Upper lobe of left lung (tissue), 6 donors: ENCODE measurements around the gene SLC25A47. TPM values are rescaled to one million over a fixed set of nuclear protein-coding genes. Genes with fewer than 3 reads are reported as not detected.
A peak's percentile ranks its signal among the peaks of the same experiment; 100 is the strongest.

Source experiments
- ATAC-seq, 2 donors: fragments of 200-7000 bp; cut with Tn5 transposase; one replicate each; pipeline ENCODE4 v1.9.1; 2022; ENCODE audit warnings: mild to moderate bottlenecking in 2 of 2, moderate library complexity in 2 of 2; ENCODE audit not compliant: low FRiP score in 2 of 2
- DNase-seq, 2 donors: peaks; one replicate each; pipeline ENCODE4 v3.0.0-alpha.2; 2019 to 2020
- H3K27ac ChIP-seq, 4 donors: fragments of 200-600 bp; sonication (generic); one replicate each; pipeline ENCODE4 v1.5.1; 2016 to 2019
- H3K27me3 ChIP-seq, 4 donors: fragments of 200-600 bp; sonication (generic); one replicate each; pipeline ENCODE4 v1.5.1; 2017 to 2019
- H3K36me3 ChIP-seq, 4 donors: fragments of 200-600 bp; sonication (generic); one replicate each; pipeline ENCODE4 v1.5.1; 2016 to 2019
- H3K4me1 ChIP-seq, 4 donors: fragments of 200-600 bp; sonication (generic); one replicate each; pipeline ENCODE4 v1.5.1; 2018 to 2019
- H3K4me3 ChIP-seq, 4 donors: fragments of 200-600 bp; sonication (generic); one replicate each; pipeline ENCODE4 v1.5.1; 2017 to 2019; ENCODE audit warnings: mild to moderate bottlenecking in 2 of 4, moderate library complexity in 1 of 4
- H3K9me3 ChIP-seq, 4 donors: fragments of 200-600 bp; sonication (generic); one replicate each; pipeline ENCODE4 v1.5.1; 2018 to 2019
- EP300 ChIP-seq, 4 donors: sonication (generic); formaldehyde crosslinking; IDR thresholded peaks; one replicate each; pipeline ENCODE4 v1.5.1; 2017; ENCODE audit warnings: antibody characterized with exemption in 4 of 4, control low read depth in 2 of 4
- POLR2A ChIP-seq, 4 donors: fragments of 450-650 bp; IDR thresholded peaks; one replicate each; pipeline ENCODE4 v1.5.1; 2016 to 2017; ENCODE audit warnings: antibody characterized with exemption in 4 of 4, mild to moderate bottlenecking in 2 of 4
- POLR2AphosphoS5 ChIP-seq, 2 donors: sonication (generic); formaldehyde crosslinking; IDR thresholded peaks; one replicate each; pipeline ENCODE4 v1.5.1; 2017; ENCODE audit warnings: antibody characterized with exemption in 2 of 2
- WGBS, 2 donors: methylation state at CpG; one replicate each; pipeline ENCODE4 v1.1.5; 2017 to 2018; 5-methylcytosine and 5-hydroxymethylcytosine counted together
- total RNA-seq, 6 donors: library from RNA; depleted of rRNA in 4 of 6; stranded (reverse); fragments of >200 nt in 4 of 6; gene quantifications; one replicate each; pipeline versions ENCODE4 v1.1.0 to v1.2.1, GENCODE V29; 2016 to 2021
- TF ChIP-seq, protein P1 (sequence below), 6 experiments: fragments of 450-650 bp in 4 of 6; fragments of 200-600 bp in 2 of 6; sonication (generic) in 2 of 6; IDR thresholded peaks; one replicate each; pipeline ENCODE4 v1.5.1; 2016 to 2019; ENCODE audit warnings: antibody characterized with exemption in 6 of 6
- donor health status: DM: no; HTN: no; CAD: no; lungs with moderate emphysema.
- donor health status: DM: no; HTN: yes; CAD: no; lungs with severe emphysema.

SLC25A47 gene
- total RNA-seq, 6 donors from 2014 or later, result not detected

GRCh38 chr14:100358396-100358795, 35.3 kb downstream of the SLC25A47 start:
- DNase-seq (no peak), ATAC-seq (no peak)
- 86 to 97% methylated on average over 2 of the region's 2 CpGs for WGBS, 2 donors
- H3K27me3 ChIP-seq, result no peaks in the 10 kb centered on the region
- no peak overlapping the region for H3K4me3 ChIP-seq
- TF ChIP-seq, protein P1, sequence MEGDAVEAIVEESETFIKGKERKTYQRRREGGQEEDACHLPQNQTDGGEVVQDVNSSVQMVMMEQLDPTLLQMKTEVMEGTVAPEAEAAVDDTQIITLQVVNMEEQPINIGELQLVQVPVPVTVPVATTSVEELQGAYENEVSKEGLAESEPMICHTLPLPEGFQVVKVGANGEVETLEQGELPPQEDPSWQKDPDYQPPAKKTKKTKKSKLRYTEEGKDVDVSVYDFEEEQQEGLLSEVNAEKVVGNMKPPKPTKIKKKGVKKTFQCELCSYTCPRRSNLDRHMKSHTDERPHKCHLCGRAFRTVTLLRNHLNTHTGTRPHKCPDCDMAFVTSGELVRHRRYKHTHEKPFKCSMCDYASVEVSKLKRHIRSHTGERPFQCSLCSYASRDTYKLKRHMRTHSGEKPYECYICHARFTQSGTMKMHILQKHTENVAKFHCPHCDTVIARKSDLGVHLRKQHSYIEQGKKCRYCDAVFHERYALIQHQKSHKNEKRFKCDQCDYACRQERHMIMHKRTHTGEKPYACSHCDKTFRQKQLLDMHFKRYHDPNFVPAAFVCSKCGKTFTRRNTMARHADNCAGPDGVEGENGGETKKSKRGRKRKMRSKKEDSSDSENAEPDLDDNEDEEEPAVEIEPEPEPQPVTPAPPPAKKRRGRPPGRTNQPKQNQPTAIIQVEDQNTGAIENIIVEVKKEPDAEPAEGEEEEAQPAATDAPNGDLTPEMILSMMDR (IDR thresholded peaks at IDR 0.05), result no peak
- TF ChIP-seq POLR2AphosphoS5 (IDR thresholded peaks at IDR 0.05) (no peak), EP300 (IDR thresholded peaks at IDR 0.05) (no peak), POLR2A (IDR thresholded peaks at IDR 0.05) (no peak)
- peaks cover 3 to 33% (median 19%) of the 10 kb centered on the region in 4 donors for H3K4me1 ChIP-seq
- no peaks in the 10 kb centered on the region for H3K9me3 ChIP-seq
- H3K36me3 ChIP-seq, result peaks cover 20 to 92% (median 57%) of the 10 kb centered on the region in 4 donors
- peak overlapping the region in 1 of 4 donors; percentile 48 for H3K27ac ChIP-seq

DNA sequence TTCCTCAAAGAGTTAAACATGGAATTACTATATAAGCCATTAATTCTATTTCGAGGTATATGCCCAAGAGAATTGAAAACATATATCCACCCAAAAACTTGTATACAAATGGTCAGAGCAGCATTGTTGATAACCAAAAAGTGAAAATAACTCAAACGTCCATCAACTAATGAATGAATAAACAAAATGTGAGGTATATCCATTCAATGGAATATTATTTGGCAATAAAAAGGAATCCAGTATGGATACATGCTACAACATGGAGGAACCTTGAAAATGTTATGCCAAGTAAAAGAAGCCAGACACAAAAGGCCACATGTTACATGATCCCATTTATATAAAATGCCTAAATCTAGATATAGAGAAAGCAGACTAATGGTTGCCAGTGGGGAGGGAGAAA, 36.0 kb downstream of the SLC25A47 start:
- no peaks in the 10 kb centered on the region for H3K27me3 ChIP-seq
- no peak overlapping the region for H3K4me3 ChIP-seq
- 84 to 86% methylated on average over 2 of the region's 2 CpGs for WGBS, 2 donors
- H3K9me3 ChIP-seq, result no peaks in the 10 kb centered on the region
- TF ChIP-seq POLR2A (IDR thresholded peaks at IDR 0.05), result no peak
- TF ChIP-seq, protein P1 (IDR thresholded peaks at IDR 0.05), result no peak
- TF ChIP-seq POLR2AphosphoS5 (IDR thresholded peaks at IDR 0.05), result no peak
- no peak for TF ChIP-seq EP300 (IDR thresholded peaks at IDR 0.05)
- peak overlapping the region in 3 of 4 donors; percentile 2 to 74 (median 17) for H3K27ac ChIP-seq
- DNase-seq, result no peak
- peaks cover 10 to 40% (median 25%) of the 10 kb centered on the region in 4 donors for H3K4me1 ChIP-seq
- H3K36me3 ChIP-seq, result peaks cover 17 to 92% (median 54%) of the 10 kb centered on the region in 4 donors
- ATAC-seq, result no peak

GRCh38 chr14:100359881-100360280, 36.7 kb downstream of the SLC25A47 start:
- no peak overlapping the region for H3K4me3 ChIP-seq
- peaks cover 11 to 92% (median 47%) of the 10 kb centered on the region in 4 donors for H3K36me3 ChIP-seq
- peak in 1 of 4 donors; percentile 33 for TF ChIP-seq EP300 (IDR thresholded peaks at IDR 0.05)
- TF ChIP-seq, protein P1 (IDR thresholded peaks at IDR 0.05), result no peak
- DNase-seq (peak in 1 of 2 donors; percentile 6), ATAC-seq (no peak)
- peak overlapping the region; percentile 13 to 74 (median 42) for H3K27ac ChIP-seq
- 56 to 58% methylated on average over 4 of the region's 4 CpGs for WGBS, 2 donors
- peaks cover 14 to 47% (median 30%) of the 10 kb centered on the region in 4 donors for H3K4me1 ChIP-seq
- H3K9me3 ChIP-seq, result no peaks in the 10 kb centered on the region
- H3K27me3 ChIP-seq, result no peaks in the 10 kb centered on the region

- H3K4me1 ChIP-seq, result peaks cover 14 to 51% (median 32%) of the 10 kb centered on the region in 4 donors
- no peaks in the 10 kb centered on the region for H3K9me3 ChIP-seq
- H3K27me3 ChIP-seq, result no peaks in the 10 kb centered on the region
- TF ChIP-seq, protein P1 (IDR thresholded peaks at IDR 0.05), result no peak
- TF ChIP-seq POLR2A (IDR thresholded peaks at IDR 0.05), result no peak
- no peak for TF ChIP-seq POLR2AphosphoS5 (IDR thresholded peaks at IDR 0.05)
- TF ChIP-seq EP300 (IDR thresholded peaks at IDR 0.05), result no peak
- peaks cover 10 to 91% (median 46%) of the 10 kb centered on the region in 4 donors for H3K36me3 ChIP-seq
- no peak for ATAC-seq
- no peak overlapping the region for H3K4me3 ChIP-seq
- DNase-seq, result no peak
- WGBS, 2 donors, result 73 to 93% methylated on average over 5 of the region's 5 CpGs
- peak overlapping the region in 2 of 4 donors; percentile 67 for H3K27ac ChIP-seq
These were observed 38.5 kb downstream of the SLC25A47 start for GRCh38 chr14:100361626-100362025.

DNA sequence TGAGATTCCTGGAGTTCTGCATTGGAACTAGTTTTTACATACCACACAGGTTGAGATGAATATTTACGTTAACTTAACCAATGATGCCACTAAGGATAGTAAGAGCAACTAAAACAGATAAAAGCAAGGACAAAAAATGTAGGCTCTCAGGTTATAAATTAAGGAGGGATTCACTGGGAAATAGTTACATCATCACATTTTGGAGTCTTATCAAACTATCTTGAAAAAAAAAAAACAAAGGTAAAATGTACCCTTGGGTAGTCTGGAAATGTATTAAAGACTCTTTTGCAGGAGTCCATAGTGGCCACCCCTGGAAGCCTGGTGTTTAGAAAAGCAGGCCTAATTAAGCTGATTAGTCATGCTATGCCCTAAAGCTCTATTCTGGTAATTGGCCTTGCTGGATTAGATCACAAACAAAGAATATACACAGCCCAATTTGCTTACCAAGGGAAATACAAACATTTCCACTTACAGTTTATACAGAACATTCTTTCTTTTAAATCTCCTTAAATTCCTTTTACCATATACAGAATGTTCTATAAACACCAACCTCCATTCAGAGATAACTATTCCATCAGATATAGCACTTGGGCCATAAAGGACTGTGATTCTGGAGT, 39.3 kb downstream of the SLC25A47 start:
- H3K4me1 ChIP-seq, result peaks cover 14 to 51% (median 34%) of the 10 kb centered on the region in 4 donors
- no peaks in the 10 kb centered on the region for H3K9me3 ChIP-seq
- ATAC-seq (no peak), DNase-seq (no peak)
- no peak for TF ChIP-seq POLR2AphosphoS5 (IDR thresholded peaks at IDR 0.05)
- no peak for TF ChIP-seq POLR2A (IDR thresholded peaks at IDR 0.05)
- no peak for TF ChIP-seq EP300 (IDR thresholded peaks at IDR 0.05)
- TF ChIP-seq, protein P1 (IDR thresholded peaks at IDR 0.05), result no peak
- H3K4me3 ChIP-seq, result no peak overlapping the region
- H3K36me3 ChIP-seq, result peaks cover 13 to 91% (median 49%) of the 10 kb centered on the region in 4 donors
- peak overlapping the region in 3 of 4 donors; percentile 14 to 71 (median 67) for H3K27ac ChIP-seq
- no peaks in the 10 kb centered on the region for H3K27me3 ChIP-seq
- 87 to 97% methylated on average over 1 of the region's 1 CpG for WGBS, 2 donors
